Neural cell (in vitro differentiated cells): Measurements from ENCODE around the gene HINT2. TPM values are rescaled to one million over a fixed set of nuclear protein-coding genes. Genes with fewer than 3 reads are reported as not detected.

Source experiments
- H2AFZ ChIP-seq: fragments of 200-600, 300-800 bp; sonication (generic), shearing (Covaris generic); 2 replicates; pipeline ENCODE4 v1.6.0; 2014; ENCODE audit warnings: low read depth, mild to moderate bottlenecking, antibody characterized with exemption, low read length, moderate library complexity
- H3F3A ChIP-seq: fragments of 200-600 bp; shearing (Covaris generic); 2 replicates; pipeline ENCODE4 v1.6.1; 2016; ENCODE audit warnings: mild to moderate bottlenecking, moderate library complexity, mixed read lengths, antibody characterized with exemption, low read length; ENCODE audit not compliant: insufficient read depth, poor library complexity, severe bottlenecking
- H3K27ac ChIP-seq: fragments of 200-600, 300-800 bp; sonication (generic), shearing (Covaris generic); 2 replicates; pipeline ENCODE4 v1.5.1; 2014; ENCODE audit warnings: mild to moderate bottlenecking, low read length, moderate library complexity
- H3K27me3 ChIP-seq: fragments of 300-800, 200-600 bp; sonication (generic), shearing (Covaris generic); 2 replicates; pipeline ENCODE4 v1.6.0; 2014; ENCODE audit warnings: mild to moderate bottlenecking, low read depth, low read length, moderate library complexity; ENCODE audit not compliant: insufficient read depth
- H3K36me3 ChIP-seq: fragments of 300-800, 200-600 bp; sonication (generic), shearing (Covaris generic); 2 replicates; pipeline ENCODE4 v1.5.1; 2014; ENCODE audit warnings: mild to moderate bottlenecking, antibody characterized with exemption, low read length, moderate library complexity; ENCODE audit not compliant: insufficient read depth
- H3K4me2 ChIP-seq: fragments of 300-800, 200-600 bp; sonication (generic), shearing (Covaris generic); 2 replicates; pipeline ENCODE4 v1.6.0; 2014; ENCODE audit warnings: mild to moderate bottlenecking, low read length
- H3K4me3 ChIP-seq: fragments of 300-800, 200-600 bp; sonication (generic), shearing (Covaris generic); 2 replicates; pipeline ENCODE4 v1.5.1; 2014; ENCODE audit warnings: mild to moderate bottlenecking, low read length, moderate library complexity
- H3K79me2 ChIP-seq: fragments of 200-600 bp; shearing (Covaris generic); replicated peaks from 2 replicates; pipeline ENCODE4 v1.6.0; 2014; ENCODE audit warnings: mild to moderate bottlenecking, low read length, moderate library complexity; ENCODE audit not compliant: insufficient read depth
- H3K9ac ChIP-seq: fragments of 300-800, 200-600 bp; sonication (generic), shearing (Covaris generic); 2 replicates; pipeline ENCODE4 v1.6.1; 2016; ENCODE audit warnings: mild to moderate bottlenecking, low read length, mixed read lengths
- H3K9me2 ChIP-seq: fragments of 200-600 bp; shearing (Covaris generic); 2 replicates; pipeline ENCODE4 v1.6.1; 2016; ENCODE audit warnings: mild to moderate bottlenecking, low read length, mixed read lengths; ENCODE audit not compliant: insufficient read depth
- H3K9me3 ChIP-seq: fragments of 200-600, 300-800 bp; sonication (generic), shearing (Covaris generic); 2 replicates; pipeline ENCODE4 v1.6.1; 2016; ENCODE audit warnings: mild to moderate bottlenecking, mixed run types, low read length, moderate library complexity, mixed read lengths
- H4K20me1 ChIP-seq: fragments of 200-600 bp; shearing (Covaris generic); 2 replicates; pipeline ENCODE4 v1.6.1; 2016; ENCODE audit warnings: mild to moderate bottlenecking, mixed run types; ENCODE audit not compliant: insufficient read depth
- EP300 ChIP-seq: fragments of 450-650 bp; conservative IDR thresholded peaks from 2 replicates; pipeline ENCODE4 v1.6.1; 2014; ENCODE audit warnings: antibody characterized with exemption, mild to moderate bottlenecking, moderate library complexity; ENCODE audit not compliant: poor library complexity, severe bottlenecking
- EZH2 ChIP-seq: fragments of 200-600, 300-800 bp; shearing (Covaris generic), sonication (generic); IDR thresholded peaks from 2 replicates; pipeline ENCODE4 v1.6.1; 2014; ENCODE audit warnings: antibody characterized with exemption, low read length, borderline replicate concordance, mild to moderate bottlenecking; ENCODE audit not compliant: insufficient read depth, poor library complexity, severe bottlenecking
- MXI1 ChIP-seq: fragments of 450-650 bp; conservative IDR thresholded peaks from 2 replicates; pipeline ENCODE4 v1.6.1; 2014; ENCODE audit warnings: antibody characterized with exemption, mild to moderate bottlenecking; ENCODE audit not compliant: poor library complexity, severe bottlenecking
- POLR2AphosphoS5 ChIP-seq: IDR thresholded peaks from 2 replicates; pipeline ENCODE4 v1.6.1; 2012
- RAD21 ChIP-seq: fragments of 450-650 bp; conservative IDR thresholded peaks from 2 replicates; pipeline ENCODE4 v1.6.1; 2014; ENCODE audit warnings: antibody characterized with exemption, mild to moderate bottlenecking, moderate library complexity
- REST ChIP-seq: IDR thresholded peaks from 2 replicates; pipeline ENCODE4 v1.6.1; 2012; ENCODE audit warnings: borderline replicate concordance
- SMC3 ChIP-seq: fragments of 450-650 bp; conservative IDR thresholded peaks from 2 replicates; pipeline ENCODE4 v1.6.1; 2014; ENCODE audit warnings: antibody characterized with exemption, mild to moderate bottlenecking, moderate library complexity; ENCODE audit not compliant: poor library complexity
- TAF1 ChIP-seq: IDR thresholded peaks from 2 replicates; pipeline ENCODE4 v1.6.1; 2012; ENCODE audit warnings: low read depth
- polyA minus RNA-seq: library from RNA; depleted of rRNA, polyadenylated mRNA; stranded (reverse); fragments of >200 nt; gene quantifications from 2 replicates; pipeline ENCODE4 v1.2.3, GENCODE V29; 2014
- polyA plus RNA-seq: library from polyadenylated mRNA; depleted of rRNA; stranded (reverse); fragments of >200 nt; gene quantifications from 2 replicates; pipeline ENCODE4 v1.2.3, GENCODE V29; 2014
- TF ChIP-seq, protein P1 (sequence below): fragments of 450-650 bp; IDR thresholded peaks from 2 replicates; pipeline ENCODE4 v1.5.1; 2014; ENCODE audit warnings: antibody characterized with exemption, mild to moderate bottlenecking, moderate library complexity; ENCODE audit not compliant: poor library complexity, severe bottlenecking

HINT2 gene
- polyA plus RNA-seq, result 31.0 and 31.6 TPM in 2 replicates
- polyA minus RNA-seq, result 7.3 and 13.1 TPM in 2 replicates

- peak within 1 kb of the TSS; percentile 97 for H3K4me3 ChIP-seq
- H3K27me3 ChIP-seq, result no peaks in the 10 kb centered on the region
- H3K9me3 ChIP-seq, result no peaks in the 10 kb centered on the region
- no peak for TF ChIP-seq EZH2
- peak; percentile 60 for TF ChIP-seq EP300
- TF ChIP-seq POLR2AphosphoS5, result peak; percentile 89
- TF ChIP-seq, protein P1, sequence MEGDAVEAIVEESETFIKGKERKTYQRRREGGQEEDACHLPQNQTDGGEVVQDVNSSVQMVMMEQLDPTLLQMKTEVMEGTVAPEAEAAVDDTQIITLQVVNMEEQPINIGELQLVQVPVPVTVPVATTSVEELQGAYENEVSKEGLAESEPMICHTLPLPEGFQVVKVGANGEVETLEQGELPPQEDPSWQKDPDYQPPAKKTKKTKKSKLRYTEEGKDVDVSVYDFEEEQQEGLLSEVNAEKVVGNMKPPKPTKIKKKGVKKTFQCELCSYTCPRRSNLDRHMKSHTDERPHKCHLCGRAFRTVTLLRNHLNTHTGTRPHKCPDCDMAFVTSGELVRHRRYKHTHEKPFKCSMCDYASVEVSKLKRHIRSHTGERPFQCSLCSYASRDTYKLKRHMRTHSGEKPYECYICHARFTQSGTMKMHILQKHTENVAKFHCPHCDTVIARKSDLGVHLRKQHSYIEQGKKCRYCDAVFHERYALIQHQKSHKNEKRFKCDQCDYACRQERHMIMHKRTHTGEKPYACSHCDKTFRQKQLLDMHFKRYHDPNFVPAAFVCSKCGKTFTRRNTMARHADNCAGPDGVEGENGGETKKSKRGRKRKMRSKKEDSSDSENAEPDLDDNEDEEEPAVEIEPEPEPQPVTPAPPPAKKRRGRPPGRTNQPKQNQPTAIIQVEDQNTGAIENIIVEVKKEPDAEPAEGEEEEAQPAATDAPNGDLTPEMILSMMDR, result peak; percentile 25
- peak; percentile 9 for TF ChIP-seq SMC3
- TF ChIP-seq RAD21, result no peak
- peak; percentile 84 for TF ChIP-seq REST
- TF ChIP-seq TAF1, result peak; percentile 81
- peak; percentile 75 for TF ChIP-seq MXI1
- H3K27ac ChIP-seq, result peak within 1 kb of the TSS; percentile 94
- H3F3A ChIP-seq, result peaks cover 5% of the 10 kb centered on the region
- H3K9me2 ChIP-seq, result no peaks in the 10 kb centered on the region
- peaks cover 4% of the 10 kb centered on the region for H3K79me2 ChIP-seq
- peak within 1 kb of the TSS; percentile 99 for H3K4me2 ChIP-seq
- peak within 1 kb of the TSS; percentile 81 for H2AFZ ChIP-seq
- H3K36me3 ChIP-seq, result no peaks in the 10 kb centered on the region
- no peaks in the 10 kb centered on the region for H4K20me1 ChIP-seq
- peak within 1 kb of the TSS; percentile 93 for H3K9ac ChIP-seq
These were observed at the start of gene HINT2 for GRCh38 chr9:35814841-35815543. HINT2 (minus strand) TSS chr9:35815042; CDS start chr9:35814979, 63 bp downstream.

DNA sequence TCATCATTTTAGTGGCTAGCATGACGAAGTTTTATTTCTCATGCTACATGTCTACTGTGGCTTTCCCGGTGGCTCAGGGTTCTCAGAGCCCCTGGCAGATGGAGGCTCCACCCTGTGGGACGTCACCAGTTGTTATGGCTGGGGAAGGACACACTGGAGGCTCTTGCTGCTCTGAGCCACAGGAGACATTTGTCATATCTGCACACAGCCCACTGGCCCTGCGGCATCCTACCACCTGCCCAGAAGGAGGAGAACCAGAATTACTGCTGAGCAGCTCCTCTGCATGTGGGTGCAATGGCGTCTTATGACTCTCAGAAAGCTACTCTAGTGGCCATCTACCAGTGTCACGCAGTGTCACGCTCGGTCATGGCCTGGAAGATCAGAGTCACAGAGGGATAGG lies 48.7 kb upstream of the HINT2 start:
- H3K27ac ChIP-seq, result no peak overlapping the region
- no peaks in the 10 kb centered on the region for H3K9me2 ChIP-seq
- no peaks in the 10 kb centered on the region for H3K9me3 ChIP-seq
- H3K4me3 ChIP-seq, result no peak overlapping the region
- no peak overlapping the region for H3K4me2 ChIP-seq
- no peaks in the 10 kb centered on the region for H3K27me3 ChIP-seq
- H3K9ac ChIP-seq, result no peak overlapping the region
- H3K79me2 ChIP-seq, result no peaks in the 10 kb centered on the region
- no peaks in the 10 kb centered on the region for H3F3A ChIP-seq
- H2AFZ ChIP-seq, result no peak overlapping the region
- TF ChIP-seq SMC3 (no peak), POLR2AphosphoS5 (peak; percentile 8), TAF1 (no peak)
- TF ChIP-seq, protein P1, result no peak
- no peaks in the 10 kb centered on the region for H4K20me1 ChIP-seq
- no peaks in the 10 kb centered on the region for H3K36me3 ChIP-seq
